GM23248 (cell line): ENCODE measurements around the gene GHR. TPM values are rescaled to one million over a fixed set of nuclear protein-coding genes. Genes with fewer than 3 reads are reported as not detected.

Experiments
- DNase-seq: peaks from one replicate; pipeline ENCODE4 v3.0.0-alpha.2; 2015
- H2AFZ ChIP-seq: fragments of 200-600 bp; sonication (generic); 2 replicates; pipeline ENCODE4 v1.6.1; 2016; ENCODE audit warnings: antibody characterized with exemption
- H3F3A ChIP-seq: fragments of 200-600 bp; sonication (generic); 2 replicates; pipeline ENCODE4 v1.6.1; 2016; ENCODE audit warnings: mild to moderate bottlenecking, antibody characterized with exemption, mixed run types; ENCODE audit not compliant: insufficient read depth
- H3K27ac ChIP-seq: fragments of 200-600 bp; sonication (generic); 2 replicates; pipeline ENCODE4 v1.5.1; 2016; ENCODE audit warnings: mild to moderate bottlenecking
- H3K27me3 ChIP-seq: fragments of 200-600 bp; sonication (generic); replicated peaks from 2 replicates; pipeline ENCODE4 v1.6.1; 2016; ENCODE audit warnings: mild to moderate bottlenecking; ENCODE audit not compliant: insufficient read depth
- H3K36me3 ChIP-seq: fragments of 200-600 bp; sonication (generic); 2 replicates; pipeline ENCODE4 v1.6.1; 2016; ENCODE audit warnings: low read depth, mild to moderate bottlenecking
- H3K4me1 ChIP-seq: fragments of 200-600 bp; sonication (generic); 2 replicates; pipeline ENCODE4 v1.6.1; 2016; ENCODE audit warnings: mild to moderate bottlenecking; ENCODE audit not compliant: insufficient read depth
- H3K4me2 ChIP-seq: fragments of 200-600 bp; sonication (generic); one replicate; pipeline ENCODE4 v1.6.1; 2016; ENCODE audit warnings: mild to moderate bottlenecking; ENCODE audit not compliant: unreplicated experiment
- H3K4me3 ChIP-seq: fragments of 200-600 bp; sonication (generic); 2 replicates; pipeline ENCODE4 v1.5.1; 2016; ENCODE audit warnings: mild to moderate bottlenecking
- H3K79me2 ChIP-seq: fragments of 200-600 bp; sonication (generic); 2 replicates; pipeline ENCODE4 v1.6.1; 2016; ENCODE audit warnings: mild to moderate bottlenecking; ENCODE audit not compliant: insufficient read depth
- H3K9ac ChIP-seq: fragments of 200-600 bp; sonication (generic); 2 replicates; pipeline ENCODE4 v1.6.1; 2016; ENCODE audit warnings: mild to moderate bottlenecking
- H3K9me2 ChIP-seq: fragments of 200-600 bp; sonication (generic); 2 replicates; pipeline ENCODE4 v1.6.1; 2016; ENCODE audit warnings: mixed run types, mild to moderate bottlenecking, moderate library complexity; ENCODE audit not compliant: insufficient read depth
- H3K9me3 ChIP-seq: fragments of 200-600 bp; sonication (generic); one replicate; pipeline ENCODE4 v1.6.1; 2017; ENCODE audit warnings: low read depth
- H4K20me1 ChIP-seq: fragments of 200-600 bp; sonication (generic); 2 replicates; pipeline ENCODE4 v1.6.0; 2016; ENCODE audit not compliant: insufficient read depth
- EZH2 ChIP-seq: fragments of 200-600 bp; sonication (generic); IDR thresholded peaks from 2 replicates; pipeline ENCODE4 v1.6.1; 2018; ENCODE audit warnings: antibody characterized with exemption, mild to moderate bottlenecking; ENCODE audit not compliant: insufficient read depth, poor library complexity, severe bottlenecking
- EZH2phosphoT487 ChIP-seq: fragments of 200-600 bp; sonication (generic); IDR thresholded peaks from 2 replicates; pipeline ENCODE4 v1.6.1; 2018; ENCODE audit warnings: antibody characterized with exemption, moderate library complexity, mild to moderate bottlenecking, low read depth; ENCODE audit not compliant: insufficient read depth
- WGBS, 2 experiments: methylation state at CpG; one replicate each; pipeline ENCODE4 v1.1.6; 2015 to 2017; ENCODE audit warnings: low lambda C conversion rate in 2 of 2, low coverage in 1 of 2; ENCODE audit errors: missing lambda C conversion rate in 2 of 2; 5-methylcytosine and 5-hydroxymethylcytosine counted together
- in situ Hi-C: fragments of 300-500 bp; cut with MboI; formaldehyde crosslinking; loops from 2 replicates; pipeline ENCODE4 v1.15.0; 2020
- polyA plus RNA-seq: library from polyadenylated mRNA; unstranded; fragments of >200 nt; fragmentation: Nextera tagmentation; extraction: Ambion mirVana; gene quantifications from 2 replicates; pipeline ENCODE4 v1.2.1, GENCODE V29; 2016
- total RNA-seq: library from RNA; depleted of rRNA; stranded (reverse); fragments of >200 nt; shearing (Covaris generic); gene quantifications from 2 replicates; pipeline ENCODE4 v1.2.3, GENCODE V29; 2014

The GHR gene
- total and polyA plus RNA-seq, 2 experiments from 2014 or later: 0.64 to 1.5 TPM

DNA sequence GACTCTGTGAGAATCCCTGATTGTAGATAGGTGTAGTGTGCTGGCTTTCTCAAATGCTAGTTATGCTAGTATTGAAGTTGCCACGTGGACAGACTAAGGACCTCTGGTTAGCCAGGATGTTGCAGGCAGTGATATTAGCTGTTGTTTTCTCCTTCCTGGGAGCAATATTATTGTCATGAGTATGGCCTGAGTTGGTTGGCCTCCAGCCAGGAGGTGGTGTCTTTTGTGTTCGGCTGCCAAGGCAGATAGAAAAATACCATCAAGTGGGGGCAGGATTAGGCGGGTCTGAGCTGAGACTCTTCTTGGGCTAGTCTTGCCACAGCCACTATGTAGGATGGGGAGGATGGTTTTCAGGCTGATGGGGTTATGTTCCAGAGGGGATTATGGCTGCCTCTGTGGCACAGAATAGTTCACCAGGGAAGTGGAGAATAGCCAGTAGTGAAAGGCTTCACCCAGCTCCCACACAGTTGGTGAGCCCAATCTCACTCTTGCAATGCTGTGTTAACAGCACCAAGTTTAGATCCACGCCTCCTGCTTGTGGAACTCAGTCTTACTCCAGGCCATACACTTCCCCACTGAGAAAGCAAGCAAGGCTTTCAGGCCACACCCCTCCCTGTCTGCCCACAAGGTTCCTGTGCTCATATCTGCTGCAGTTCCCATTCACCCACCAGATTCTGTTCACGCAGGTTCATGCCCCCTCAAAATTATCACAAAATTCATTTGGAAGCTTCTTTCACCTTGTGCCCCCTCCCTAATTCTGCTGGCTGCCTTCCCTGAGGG, 31.2 kb downstream of the GHR start:
- Histone ChIP-seq H3K36me3 (no peaks in the 10 kb centered on the region), H3F3A (no peaks in the 10 kb centered on the region), H4K20me1 (no peaks in the 10 kb centered on the region), H3K4me3 (no peak overlapping the region), H3K9me2 (no peaks in the 10 kb centered on the region), H2AFZ (no peak overlapping the region), H3K79me2 (no peaks in the 10 kb centered on the region), H3K4me1 (no peaks in the 10 kb centered on the region), H3K4me2 (no peak overlapping the region), H3K27me3 (no peaks in the 10 kb centered on the region), H3K27ac (no peak overlapping the region), H3K9ac (no peak overlapping the region), H3K9me3 (no peaks in the 10 kb centered on the region)
- TF ChIP-seq EZH2phosphoT487 (no peak), EZH2 (no peak)
- in situ Hi-C loops: no loop called here
- 68 to 69% methylated on average over 5 of the region's 5 CpGs for WGBS, 2 experiments
- DNase-seq: no peak

DNA sequence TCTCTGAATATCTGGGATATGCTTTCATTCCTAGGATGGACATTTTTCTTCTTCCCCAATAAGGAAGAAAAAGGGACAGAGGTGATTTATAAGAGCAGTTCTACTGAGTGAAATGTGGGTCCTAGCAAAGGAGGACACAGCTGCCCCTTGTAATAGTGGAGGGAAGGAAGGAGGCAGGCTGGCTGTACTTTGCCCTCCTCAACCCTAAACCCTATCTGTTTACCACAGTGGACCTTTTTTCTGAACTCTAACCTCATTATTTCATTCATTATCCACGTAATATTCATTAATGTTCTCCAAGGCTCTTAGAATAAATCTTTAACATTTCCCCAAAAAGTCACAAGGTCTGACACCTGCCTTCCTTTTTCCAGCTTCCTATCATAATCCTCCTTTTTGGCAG, 37.8 kb downstream of the GHR start:
- H4K20me1 ChIP-seq: no peaks in the 10 kb centered on the region
- H3K9me2 ChIP-seq: no peaks in the 10 kb centered on the region
- WGBS, 2 experiments: 23 to 37% methylated on average over 1 of the region's 1 CpG
- DNase-seq: no peak
- no peaks in the 10 kb centered on the region for H3K36me3 ChIP-seq
- no peak overlapping the region for H3K4me2 ChIP-seq
- H3K9ac ChIP-seq: no peak overlapping the region
- no peaks in the 10 kb centered on the region for H3F3A ChIP-seq
- TF ChIP-seq EZH2: no peak
- TF ChIP-seq EZH2phosphoT487: no peak
- H2AFZ ChIP-seq: no peak overlapping the region
- H3K27me3 ChIP-seq: no peaks in the 10 kb centered on the region
- H3K4me3 ChIP-seq: no peak overlapping the region
- no peaks in the 10 kb centered on the region for H3K4me1 ChIP-seq
- H3K9me3 ChIP-seq: no peaks in the 10 kb centered on the region
- in situ Hi-C loops: no loop called here
- no peaks in the 10 kb centered on the region for H3K79me2 ChIP-seq
- no peak overlapping the region for H3K27ac ChIP-seq

DNA sequence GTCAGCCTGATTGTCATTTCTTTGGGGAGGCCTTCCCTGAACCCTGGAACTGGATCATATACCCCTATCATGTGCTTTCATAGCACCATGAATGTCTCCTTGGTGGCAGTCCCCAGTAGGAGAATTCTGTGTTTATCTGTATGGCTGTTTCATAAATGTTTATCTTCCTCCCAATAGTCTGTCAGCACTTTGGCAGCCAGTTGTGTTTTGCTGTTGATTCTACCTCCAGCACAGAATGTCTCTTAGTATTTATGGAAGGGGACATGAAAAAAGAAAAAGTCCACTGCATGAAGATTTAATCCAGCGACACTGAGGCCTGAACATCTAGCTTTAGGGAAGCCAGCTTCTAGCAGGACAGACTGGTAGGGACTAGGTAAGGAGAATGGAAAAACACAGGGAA, 38.3 kb downstream of the GHR start:
- no peak overlapping the region for H2AFZ ChIP-seq
- in situ Hi-C loops: no loop called here
- H3K9me3 ChIP-seq: no peaks in the 10 kb centered on the region
- no peak overlapping the region for H3K9ac ChIP-seq
- WGBS, 2 experiments: 76 to 83% methylated on average over 1 of the region's 1 CpG
- no peaks in the 10 kb centered on the region for H3K79me2 ChIP-seq
- no peak overlapping the region for H3K4me2 ChIP-seq
- no peaks in the 10 kb centered on the region for H3K9me2 ChIP-seq
- H3K4me3 ChIP-seq: no peak overlapping the region
- TF ChIP-seq EZH2phosphoT487 (no peak), EZH2 (no peak)
- no peaks in the 10 kb centered on the region for H4K20me1 ChIP-seq
- no peaks in the 10 kb centered on the region for H3K36me3 ChIP-seq
- H3K27ac ChIP-seq: no peak overlapping the region
- H3K27me3 ChIP-seq: no peaks in the 10 kb centered on the region
- H3F3A ChIP-seq: no peaks in the 10 kb centered on the region
- H3K4me1 ChIP-seq: no peaks in the 10 kb centered on the region
- no peak for DNase-seq

DNA sequence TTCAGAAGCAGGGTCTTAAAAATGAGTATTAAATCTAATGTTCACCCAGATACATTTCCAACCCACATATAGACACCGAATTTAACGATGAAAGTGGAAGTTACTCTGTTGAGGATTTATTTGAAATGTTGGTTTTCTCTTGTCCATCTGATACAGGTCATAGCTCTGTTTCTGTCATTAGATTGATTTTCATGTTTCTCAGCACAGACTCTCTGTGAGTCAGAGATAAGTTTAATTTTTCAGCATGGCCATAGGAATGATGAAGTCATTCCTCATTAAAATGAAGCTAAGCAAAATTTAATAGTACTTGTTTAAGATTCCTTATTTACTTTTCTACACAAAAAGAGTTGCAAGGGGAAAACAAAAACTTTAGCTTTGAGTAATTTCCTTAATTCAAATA, 38.8 kb downstream of the GHR start:
- H3K4me1 ChIP-seq: no peaks in the 10 kb centered on the region
- no peak for DNase-seq
- H3K9ac ChIP-seq: no peak overlapping the region

DNA sequence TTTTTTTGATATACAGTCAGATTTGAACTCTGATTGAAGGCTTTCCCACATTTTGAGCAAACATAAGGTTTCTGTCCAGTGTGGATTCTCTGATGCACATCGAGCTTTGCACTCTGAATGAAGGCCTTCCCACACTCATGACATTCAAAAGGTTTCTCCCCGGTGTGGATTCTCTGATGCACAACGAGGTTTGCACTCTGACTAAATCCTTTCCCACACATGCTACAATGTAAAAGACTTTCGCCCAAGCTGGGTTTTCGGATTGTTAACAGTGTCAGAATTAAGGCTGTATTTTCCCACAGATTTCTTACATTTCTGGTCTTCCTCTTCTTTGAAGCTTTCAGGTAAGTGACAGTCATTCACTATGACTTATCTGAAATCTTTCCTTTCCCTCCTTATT, 44.3 kb downstream of the GHR start:
- DNase-seq: no peak
- Histone ChIP-seq H3K27ac (no peak overlapping the region), H3K4me3 (no peak overlapping the region), H2AFZ (no peak overlapping the region), H3K9me2 (no peaks in the 10 kb centered on the region), H3K36me3 (no peaks in the 10 kb centered on the region), H3K9me3 (no peaks in the 10 kb centered on the region), H3F3A (no peaks in the 10 kb centered on the region), H4K20me1 (no peaks in the 10 kb centered on the region; the same call in 1 of the 2 replicates), H3K9ac (no peak overlapping the region), H3K79me2 (no peaks in the 10 kb centered on the region), H3K4me2 (no peak overlapping the region), H3K4me1 (no peaks in the 10 kb centered on the region), H3K27me3 (no peaks in the 10 kb centered on the region)
- WGBS, 2 experiments: 81 to 88% methylated on average over 5 of the region's 5 CpGs
- no peak for TF ChIP-seq EZH2phosphoT487
- no peak for TF ChIP-seq EZH2
- in situ Hi-C loops: no loop called here

More for the DNA sequence above, 38.8 kb downstream of the GHR start:
- no peak overlapping the region for H3K4me3 ChIP-seq
- in situ Hi-C loops: no loop called here
- TF ChIP-seq EZH2phosphoT487 (no peak), EZH2 (no peak)
- H4K20me1 ChIP-seq: no peaks in the 10 kb centered on the region
- no peak overlapping the region for H3K4me2 ChIP-seq
- H3F3A ChIP-seq: no peaks in the 10 kb centered on the region
- WGBS, 2 experiments: 44 to 46% methylated on average over 2 of the region's 2 CpGs
- no peak overlapping the region for H3K27ac ChIP-seq
- no peaks in the 10 kb centered on the region for H3K79me2 ChIP-seq
- H3K9me3 ChIP-seq: no peaks in the 10 kb centered on the region
- no peaks in the 10 kb centered on the region for H3K9me2 ChIP-seq
- no peaks in the 10 kb centered on the region for H3K36me3 ChIP-seq
- no peaks in the 10 kb centered on the region for H3K27me3 ChIP-seq
- no peak overlapping the region for H2AFZ ChIP-seq
